Fibroblast of peridontal ligament (primary cell): Measurements from ENCODE around the gene GALNT12.
A peak's percentile ranks its signal among the peaks of the same experiment; 100 is the strongest.

ENCODE experiments used
- DNase-seq: peaks from one replicate; pipeline ENCODE4 v3.0.0-alpha.2; 2010; ENCODE audit errors: extremely low read depth

Gene GALNT12

DNA sequence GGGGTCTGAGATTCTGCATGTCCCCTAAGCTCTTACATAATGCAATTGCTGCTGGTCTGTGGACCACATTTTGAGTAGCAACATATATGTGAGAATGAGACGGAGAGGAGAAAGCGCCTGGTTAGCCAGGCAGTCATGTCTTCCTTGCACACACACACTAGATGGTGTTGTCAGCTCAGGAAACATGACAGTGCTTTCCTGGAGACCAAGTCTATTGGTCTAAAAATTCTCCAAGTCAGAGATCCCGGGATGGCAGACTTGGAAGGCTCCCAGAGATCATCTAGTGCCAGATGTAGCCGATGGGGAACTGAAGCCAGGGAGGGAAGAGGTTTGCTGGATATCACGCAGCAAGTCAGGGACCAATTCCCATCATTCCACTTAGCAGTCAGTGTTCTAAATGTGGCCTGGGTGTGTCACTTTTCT, 53.4 kb downstream of the GALNT12 start:
- peak; percentile 97 for DNase-seq

DNA sequence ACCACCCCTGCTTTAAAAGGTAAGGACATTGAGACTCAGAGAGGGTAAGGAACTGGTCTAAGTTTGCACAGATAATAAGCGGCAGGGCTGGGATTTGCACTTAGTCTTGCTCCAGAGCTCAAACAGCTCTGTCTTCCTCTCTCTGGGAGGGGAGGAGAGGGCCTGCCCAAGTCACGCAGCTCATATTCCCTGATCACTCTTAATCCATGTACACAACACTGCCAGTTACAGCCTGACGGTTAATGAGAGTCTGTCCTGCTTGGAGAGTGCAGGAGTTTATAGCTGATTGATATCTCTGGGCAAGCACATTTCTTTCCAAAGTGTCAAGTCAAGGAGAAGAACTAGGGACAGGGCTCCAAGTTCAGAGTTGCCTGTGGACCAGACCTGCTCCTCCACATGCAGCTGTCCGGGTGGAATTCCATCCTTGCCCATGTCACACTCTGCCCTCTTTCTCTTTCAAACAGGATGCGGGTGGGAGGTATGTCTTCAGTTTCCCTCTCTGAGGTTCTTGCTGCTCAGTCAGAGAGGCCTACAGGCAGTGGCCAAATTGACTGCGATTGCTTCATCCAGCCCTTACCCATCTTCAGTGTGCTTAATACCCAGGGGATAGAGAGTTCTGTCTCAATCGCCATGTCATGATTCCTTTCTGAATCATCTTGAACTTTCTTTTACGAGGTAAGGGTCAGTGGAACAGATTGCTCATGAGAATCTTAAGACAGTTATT, 54.5 kb downstream of the GALNT12 start:
- DNase-seq = peak; percentile 47

DNA sequence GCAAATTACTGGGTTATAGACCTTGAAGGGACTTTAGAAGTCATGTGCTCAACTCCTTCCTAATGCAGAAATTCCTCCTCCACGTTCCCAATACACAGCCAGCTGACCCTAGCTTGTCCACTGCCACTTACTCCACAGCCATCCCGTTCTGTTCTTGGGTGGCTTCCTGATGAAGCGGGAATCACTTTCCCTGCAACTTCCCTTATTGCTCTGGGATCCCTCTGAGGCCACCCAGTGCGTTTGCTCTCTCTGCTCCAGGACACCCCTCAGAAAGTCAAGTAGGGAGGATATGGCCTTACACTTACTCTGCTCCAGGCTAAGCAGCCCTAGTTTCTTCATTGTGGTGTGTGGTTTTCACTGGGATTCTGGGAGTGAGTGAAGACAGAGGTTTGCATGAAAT, 55.5 kb downstream of the GALNT12 start:
- no peak for DNase-seq

DNA sequence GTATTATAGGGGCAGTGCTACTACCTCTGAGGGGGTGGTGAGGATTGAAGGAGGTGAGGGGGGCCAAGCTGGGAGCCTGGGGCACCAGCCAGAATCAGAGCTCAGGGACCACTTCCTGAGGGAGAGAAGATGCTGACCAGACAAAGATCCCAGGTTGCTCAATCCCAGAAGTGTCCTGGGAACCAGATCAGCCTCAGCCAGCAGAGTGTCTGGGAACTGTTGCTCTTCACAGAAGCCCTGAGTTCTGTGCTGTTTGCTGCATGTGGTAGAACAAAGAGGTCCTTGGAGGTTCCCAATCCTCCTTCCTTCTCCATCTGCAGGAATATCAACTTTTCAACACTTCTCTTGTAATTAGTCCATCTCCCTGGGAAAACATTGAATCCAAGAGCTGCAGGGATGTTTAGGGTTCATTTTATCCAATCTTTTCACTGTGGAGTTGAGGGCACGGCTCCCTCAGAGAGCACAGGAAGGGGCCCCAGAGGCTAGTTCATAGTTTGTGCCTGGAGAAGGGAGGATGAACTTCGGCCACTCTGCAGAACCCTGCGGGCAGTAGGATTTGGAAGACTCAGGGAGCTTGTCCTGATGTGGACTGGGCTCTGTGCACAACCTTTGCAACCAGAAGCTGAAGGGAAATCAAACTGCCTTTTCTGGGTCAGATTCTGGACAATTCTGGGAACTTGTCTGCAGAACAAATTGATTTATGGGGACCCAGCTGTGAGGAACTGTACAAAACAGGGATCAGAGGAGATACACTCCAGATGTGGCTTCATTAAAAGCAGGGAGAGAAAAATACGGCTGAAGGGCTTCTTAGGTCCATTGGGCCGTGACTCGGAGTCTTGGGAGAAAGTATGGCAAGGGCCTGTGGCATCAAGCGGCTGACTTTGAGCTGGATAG, 57.1 kb downstream of the GALNT12 start:
- peak; percentile 14 for DNase-seq

DNA sequence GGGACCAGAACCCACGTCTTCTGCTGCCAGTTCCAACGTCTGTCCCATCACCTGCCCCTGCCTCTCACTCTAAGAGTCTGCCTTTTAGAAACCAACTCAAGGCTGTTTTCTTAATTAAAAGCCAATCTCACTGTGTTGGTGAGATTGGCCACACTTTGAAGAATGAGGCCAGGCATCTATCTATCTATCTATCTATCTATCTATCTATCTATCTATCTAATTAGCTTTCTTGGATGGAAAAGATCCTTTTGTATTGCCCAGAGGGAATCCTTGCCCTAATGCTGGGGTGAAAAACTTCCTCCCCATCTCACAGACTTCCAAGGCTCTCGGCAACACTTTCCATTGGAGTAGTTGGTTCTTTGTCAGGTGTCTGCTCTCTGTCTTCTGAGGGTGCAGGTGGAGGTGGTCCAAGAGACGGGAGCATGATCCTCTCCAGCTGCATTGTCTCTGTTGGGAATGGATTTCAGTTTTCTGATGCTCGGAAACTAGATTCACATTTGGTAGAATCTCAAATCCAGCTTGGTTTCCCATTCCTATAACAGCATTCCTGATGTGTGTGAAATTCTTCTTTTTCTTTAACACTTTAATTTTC, 57.9 kb downstream of the GALNT12 start:
- no peak for DNase-seq

DNA sequence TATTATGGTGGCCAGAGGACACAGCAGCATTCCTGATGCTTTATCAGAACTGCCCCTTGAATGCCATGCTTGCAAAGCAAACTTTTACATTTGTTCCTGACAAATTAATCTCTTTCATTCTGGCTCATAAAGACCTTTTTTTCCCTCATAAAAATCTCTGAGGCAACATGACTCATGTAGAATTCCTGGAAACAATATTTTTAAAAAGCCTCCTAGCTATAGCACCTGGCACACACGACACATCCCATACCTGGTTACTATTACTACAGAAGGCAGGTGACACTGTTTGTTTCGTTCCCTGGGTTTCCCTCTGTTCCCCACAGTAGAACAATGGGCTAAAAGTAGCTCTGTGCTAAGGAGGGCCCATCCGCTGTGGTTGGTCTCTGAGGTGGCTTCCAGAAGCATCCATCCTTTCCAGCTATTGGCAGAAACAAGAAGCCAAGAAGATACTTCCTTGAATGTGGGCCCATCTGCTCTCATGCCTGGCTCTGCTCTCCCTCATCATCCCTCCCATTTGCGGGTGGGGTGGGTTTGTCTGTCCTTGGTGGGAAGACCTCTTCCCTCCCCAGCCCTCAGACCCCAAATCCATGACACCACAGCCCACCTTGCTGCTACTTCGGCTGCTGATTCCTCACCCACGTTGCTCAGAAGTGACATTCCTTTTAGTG, 59.1 kb downstream of the GALNT12 start:
- DNase-seq = no peak

DNA sequence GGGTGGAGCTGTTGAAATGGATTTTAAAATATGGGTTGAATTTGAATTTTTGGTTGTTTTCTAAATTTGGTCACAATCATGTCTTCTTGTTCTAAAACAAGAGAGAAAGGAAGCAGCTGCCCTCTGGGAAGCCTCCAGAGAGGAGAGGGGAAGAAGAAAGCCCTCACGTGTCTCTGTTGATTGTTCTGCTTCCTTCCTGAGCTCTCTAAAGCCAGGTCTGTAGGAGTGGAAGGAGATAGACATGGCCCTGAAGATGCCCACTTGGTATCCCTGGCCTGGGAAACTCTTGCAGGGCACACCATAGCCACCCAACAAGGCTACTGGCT, 59.6 kb downstream of the GALNT12 start:
- no peak for DNase-seq

DNA sequence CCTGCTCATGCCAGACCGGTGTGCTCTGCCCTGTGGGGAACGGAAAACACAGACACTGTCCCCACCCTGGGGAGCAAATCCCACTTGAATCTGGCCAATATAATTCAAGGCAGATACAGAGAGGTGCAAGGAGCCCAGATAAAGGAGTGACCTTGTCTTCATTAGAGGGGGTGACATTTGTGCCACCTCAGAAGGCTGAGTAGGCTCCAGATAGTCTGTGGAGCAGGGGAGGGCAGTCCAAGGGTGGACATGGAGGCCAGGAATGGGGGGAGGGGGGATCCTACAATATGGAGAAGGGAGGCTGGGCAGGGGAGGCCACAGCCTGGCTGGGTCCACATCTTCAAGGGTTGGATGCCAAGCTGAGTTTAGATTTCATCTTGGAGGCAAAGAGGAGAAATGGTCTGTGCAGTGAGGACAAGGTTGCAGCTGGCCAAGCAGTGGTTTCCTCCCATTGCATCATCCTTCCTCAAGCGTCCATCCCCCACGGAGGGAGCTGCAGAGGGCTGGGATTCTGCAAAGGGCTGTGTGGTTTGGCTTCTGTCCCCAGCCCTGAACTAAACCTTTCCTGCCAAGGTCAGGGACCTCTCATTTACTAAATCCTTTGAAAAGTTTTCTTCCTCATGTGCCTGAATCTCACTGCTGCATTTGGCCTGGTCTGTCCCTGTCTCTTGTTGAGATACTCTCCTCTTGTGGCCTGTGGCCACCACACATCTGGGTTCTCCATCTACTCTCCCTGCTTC, 60.1 kb downstream of the GALNT12 start:
- DNase-seq = peak; percentile 96

DNA sequence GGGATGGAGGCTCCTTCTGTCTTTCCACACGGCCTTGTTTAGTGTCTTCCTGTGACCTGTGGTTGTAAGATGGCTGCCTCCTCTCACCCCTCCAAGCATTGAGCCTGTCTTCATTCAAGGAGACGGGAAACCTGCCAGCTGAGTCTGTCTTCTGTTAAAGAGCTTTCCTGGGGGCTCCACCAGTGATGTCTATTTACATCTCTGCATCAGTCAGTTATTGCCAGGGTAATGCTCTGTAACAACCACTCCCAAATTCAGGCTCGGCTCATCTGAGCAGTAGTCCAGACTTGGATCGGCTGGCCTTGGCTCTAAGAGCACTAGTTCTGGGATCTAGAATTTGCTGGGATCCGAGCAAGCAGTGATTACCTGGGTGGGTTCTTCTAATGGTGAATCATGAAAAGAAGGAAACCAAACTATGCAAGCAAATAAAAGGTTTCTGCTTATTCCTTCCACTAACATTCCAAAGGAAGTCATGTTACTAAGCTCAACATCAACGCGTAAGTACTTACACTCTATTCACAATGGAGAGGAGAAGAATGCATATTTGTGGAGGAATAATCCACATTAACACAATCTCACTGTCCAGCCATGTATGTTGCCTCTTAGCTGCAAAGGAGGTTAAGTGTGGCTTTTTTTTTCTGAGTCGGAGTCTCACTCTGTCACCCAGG, 61.7 kb downstream of the GALNT12 start:
- no peak for DNase-seq

DNA sequence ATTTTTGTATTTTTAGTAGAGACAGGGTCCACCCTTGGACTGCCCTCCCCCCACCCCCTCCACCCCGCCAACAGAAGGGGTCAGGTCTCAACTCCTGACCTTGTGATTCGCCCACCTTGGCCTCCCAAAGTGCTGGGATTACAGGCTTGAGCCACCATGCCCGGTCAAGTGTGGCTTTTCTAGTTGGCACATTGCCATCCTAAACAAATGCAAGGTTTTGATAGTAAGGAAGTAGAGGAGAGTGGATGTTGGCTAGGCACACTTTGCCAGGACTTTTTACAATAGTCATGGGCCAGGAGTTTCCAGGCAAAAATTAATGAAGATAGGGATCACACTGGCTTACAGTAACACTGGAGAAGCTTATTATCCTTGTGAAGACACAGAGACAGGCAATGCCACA, 62.4 kb downstream of the GALNT12 start:
- no peak for DNase-seq

DNA sequence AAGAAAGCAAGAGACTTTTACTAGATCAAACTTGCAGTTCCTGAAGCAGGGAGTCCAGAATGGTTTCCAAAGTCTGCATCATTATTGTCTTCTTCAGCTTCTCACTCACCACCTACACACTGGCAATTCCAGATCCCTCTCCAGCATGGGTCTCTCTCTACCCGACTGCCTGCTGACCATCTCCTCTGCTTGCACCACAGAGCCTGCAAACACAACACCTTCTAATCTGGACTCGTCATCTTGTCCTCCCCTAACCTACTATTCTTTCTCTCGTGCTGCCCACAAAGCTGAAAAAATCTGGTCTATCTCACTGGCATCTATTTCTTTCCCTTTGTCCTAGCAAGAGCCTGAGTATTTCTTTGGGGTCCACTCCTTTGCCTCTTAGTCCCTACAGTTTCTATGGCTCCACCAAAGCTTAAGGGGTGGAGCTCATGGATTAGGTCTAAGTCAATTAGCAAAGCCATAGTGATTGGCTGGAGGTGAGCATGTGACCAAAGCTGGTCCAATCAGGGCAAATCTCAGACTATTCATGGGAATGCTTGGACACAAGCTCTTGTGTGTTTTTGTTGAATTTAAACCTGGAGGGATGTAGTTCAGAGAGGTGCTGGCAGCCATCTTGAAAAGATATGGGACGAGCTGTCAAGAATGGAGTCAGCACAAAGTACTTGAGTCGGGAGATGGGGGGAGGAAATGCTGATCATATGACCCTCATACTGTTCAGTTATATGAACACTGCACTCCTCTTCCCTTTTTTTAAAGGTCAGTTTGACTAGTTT, 63.5 kb downstream of the GALNT12 start:
- no peak for DNase-seq

DNA sequence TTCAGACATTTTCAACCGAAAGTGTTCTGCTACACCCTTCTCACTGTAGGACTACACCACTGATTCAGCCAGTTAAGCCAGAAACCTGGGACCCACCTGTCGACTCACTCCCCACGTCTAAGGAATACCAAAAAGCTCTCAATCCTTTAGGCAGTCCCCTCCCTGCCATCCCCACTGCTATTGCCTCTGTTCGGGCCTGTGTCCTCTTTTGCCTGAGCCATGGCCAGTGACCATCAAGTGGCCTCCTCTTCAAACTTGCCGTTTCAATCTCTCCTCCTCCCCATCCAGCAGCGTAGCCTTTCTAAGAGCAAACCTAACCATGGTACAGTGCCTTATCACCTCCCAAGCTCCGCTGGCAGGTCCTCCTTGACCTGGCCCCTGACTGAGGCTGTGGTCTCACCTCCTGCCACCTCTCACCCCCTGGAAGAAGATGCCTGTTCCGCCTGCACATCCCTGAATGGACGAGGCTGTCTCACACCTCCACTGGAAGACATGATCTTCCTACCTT, 64.1 kb downstream of the GALNT12 start:
- DNase-seq = no peak

DNA sequence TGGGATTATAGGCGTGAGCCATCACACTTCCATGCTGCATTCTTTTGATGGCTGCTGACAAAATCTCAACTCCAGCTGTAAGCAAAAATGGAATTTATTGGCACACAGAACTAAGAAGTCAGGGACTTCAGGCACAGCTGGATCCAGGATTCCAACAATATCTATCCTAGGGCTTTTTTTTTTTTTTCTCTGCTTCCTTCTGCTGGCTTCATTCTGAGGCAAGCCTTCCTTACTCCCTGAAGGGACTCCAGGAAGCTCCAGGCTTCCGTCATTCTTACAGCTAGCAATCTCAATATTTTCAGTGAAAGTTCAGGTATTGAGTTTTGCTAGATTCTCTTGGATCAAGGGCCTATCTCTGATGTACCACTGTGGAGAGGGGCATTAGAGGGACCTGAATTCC, 66.1 kb downstream of the GALNT12 start:
- no peak for DNase-seq

DNA sequence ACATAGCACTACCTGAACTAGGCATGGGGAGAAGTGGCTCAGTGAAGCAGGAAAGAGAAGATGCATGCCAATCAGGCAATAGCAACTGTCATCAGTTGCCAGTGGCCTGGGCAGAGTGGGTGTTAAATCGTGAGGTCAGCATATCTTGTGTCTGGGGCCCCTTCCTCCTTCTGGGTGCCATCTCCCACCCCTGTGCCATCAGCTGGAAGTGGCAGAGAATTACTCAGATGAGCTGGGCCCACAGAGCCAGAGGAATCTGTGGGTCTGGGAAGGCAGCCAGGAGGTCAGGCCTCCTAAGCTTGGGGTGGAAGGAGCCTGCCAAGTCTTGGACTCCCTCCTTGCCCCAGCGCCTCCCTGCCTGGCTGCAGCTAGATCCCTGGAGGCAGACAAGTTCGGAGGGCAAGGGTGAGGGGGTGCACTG, 66.5 kb downstream of the GALNT12 start:
- DNase-seq = peak; percentile 41

DNA sequence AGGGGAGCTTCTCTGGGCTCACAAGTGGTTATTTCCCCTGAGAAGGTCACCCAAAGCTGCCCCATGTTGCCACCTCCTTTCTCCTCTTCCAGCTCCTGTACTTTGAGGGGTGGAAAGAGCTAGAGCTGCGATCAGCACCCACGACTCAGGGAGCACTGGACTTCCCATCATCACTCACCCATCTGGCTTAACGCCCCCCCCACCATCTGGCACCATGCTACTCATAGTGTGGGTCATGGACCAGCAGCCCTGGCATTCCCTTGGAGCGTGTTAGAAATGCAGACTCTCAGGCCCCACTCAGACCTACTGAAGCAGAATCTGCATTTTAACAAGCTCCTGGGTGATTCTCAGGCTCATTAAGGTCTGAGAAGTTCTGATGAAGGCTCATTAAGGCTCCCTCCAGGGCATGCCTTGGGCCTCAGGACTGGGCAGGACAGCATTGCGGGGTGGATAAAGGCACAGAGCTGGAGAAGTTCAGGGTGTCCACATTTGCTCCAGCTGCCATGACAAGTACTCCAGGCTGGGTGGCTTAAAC, 67.3 kb downstream of the GALNT12 start:
- no peak for DNase-seq

DNA sequence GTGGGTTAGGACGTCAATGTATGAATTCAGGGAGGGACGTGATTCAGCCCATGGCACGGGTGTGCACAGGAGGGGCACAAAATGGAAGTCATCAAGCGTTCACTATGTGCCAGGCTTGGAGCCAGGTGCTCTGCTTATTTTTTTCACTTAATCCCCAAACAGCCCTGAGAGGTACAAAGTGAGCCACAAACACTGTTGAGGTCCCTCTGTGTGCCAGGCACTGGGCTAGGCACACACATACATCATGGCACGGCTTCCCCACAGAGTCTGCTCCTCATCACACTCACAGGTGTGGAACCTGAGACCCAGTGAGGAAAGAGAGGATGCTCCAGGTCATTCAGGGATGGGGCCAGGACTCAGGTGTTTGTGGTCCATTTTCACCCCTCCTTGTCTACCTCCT, 68.1 kb downstream of the GALNT12 start:
- no peak for DNase-seq

DNA sequence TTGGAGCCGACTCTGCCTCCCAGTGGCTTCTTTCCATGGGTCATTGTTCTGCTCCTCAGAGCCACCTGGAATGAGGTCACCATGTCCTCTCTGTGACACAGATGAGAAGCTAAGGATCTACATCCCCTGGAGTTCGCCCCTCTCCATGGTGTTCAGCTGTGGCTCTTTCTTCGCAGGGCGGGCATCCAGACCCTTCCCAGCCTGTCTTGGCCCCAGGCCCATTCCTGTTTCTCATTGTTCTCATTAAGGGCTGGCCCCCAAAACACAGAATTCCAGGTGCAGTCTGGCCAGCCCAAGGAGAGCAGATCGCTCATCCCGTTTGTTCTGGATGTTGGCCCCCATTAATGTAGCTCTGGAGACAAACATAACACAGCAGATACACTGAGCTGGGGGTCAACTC, 69.8 kb downstream of the GALNT12 start:
- DNase-seq = no peak

DNA sequence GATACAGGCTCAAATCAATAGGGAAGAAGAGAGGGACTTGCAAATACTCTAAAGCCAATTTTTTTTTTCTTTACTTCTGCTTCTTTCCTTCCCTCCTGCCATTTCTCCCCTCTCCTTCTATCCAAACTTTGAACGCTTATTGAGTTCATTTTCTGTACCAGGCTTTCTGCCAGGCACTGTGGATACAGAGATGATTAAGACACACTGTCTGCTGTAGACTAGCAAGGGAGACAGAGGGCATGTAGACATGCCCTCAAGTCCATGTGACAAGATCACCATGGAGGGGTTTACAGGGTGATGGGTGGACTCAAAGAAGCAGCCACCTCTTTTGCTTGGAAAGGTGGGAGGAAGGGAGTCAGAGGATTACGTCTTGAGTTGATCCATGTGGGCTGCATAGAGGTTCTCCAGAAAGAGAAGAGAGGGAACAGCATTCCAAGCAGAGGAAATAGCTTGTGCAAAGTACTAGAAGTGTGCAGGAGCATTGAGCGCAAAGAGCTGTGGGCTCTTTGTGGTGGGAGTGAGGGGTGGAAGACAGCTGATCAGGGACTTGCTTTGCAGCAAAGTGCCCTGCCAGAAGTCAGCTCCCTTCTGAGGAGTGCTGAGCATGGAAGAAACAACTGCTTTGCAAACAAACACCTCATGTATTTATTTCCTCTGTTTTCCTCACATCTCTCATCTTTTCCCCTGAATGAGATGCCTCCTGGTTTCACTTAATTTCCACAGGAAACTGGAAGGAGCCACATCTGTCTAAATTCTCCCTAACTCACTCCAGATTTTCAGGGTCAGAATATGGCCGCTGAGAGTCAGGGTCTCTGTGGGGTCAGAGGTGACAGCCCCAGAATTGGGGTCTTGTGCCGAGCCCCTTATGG, 71.9 kb downstream of the GALNT12 start:
- DNase-seq = no peak

DNA sequence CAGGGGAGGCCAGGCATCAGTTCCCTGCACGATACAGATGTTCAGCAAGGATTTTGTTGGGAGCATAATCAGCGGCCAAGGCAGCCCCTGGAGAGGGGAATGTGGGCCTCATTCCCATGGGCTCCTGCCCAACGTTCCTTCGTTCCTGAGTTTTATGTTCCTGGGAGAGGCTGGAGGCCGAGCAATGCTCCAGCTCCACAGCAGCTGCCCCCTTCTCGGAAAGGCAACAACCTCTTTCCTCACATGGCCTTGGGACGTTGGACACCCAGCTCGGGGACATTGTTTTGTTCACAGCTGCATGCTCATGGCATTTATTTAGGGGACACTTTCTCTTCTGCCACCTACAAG, 72.5 kb downstream of the GALNT12 start:
- no peak for DNase-seq
